Measurements from ENCODE around the gene NSF.
"Not testable (repeated sequence)": the region's sequence is repeated elsewhere in the genome, so short reads cannot be mapped to it uniquely, and the experiment has no call there.

GRCh38 chr17:46693283-46693682 is 102.8 kb downstream of the NSF start:
- not testable (repeated sequence) for TF ChIP-seq CTCF, POLR2A (IDR thresholded peaks at IDR 0.05)
